WTC11 (cell line): ENCODE results near the gene MYMK.

Experiments
- ATF3 ChIP-seq: sonication (generic); formaldehyde crosslinking; conservative IDR thresholded peaks from 2 replicates; pipeline ENCODE4 v1.8.1; 2022; ENCODE audit warnings: mild to moderate bottlenecking, missing genetic modification reagents
- CREM ChIP-seq: sonication (generic); formaldehyde crosslinking; IDR thresholded peaks from 2 replicates; pipeline ENCODE4 v1.8.1; 2022; ENCODE audit warnings: mild to moderate bottlenecking, missing genetic modification reagents, moderate library complexity
- CTCF ChIP-seq: fragments of 200-600 bp; IDR thresholded peaks from 2 replicates; pipeline ENCODE4 v1.8.0; 2022; ENCODE audit warnings: antibody characterized with exemption
- GABPB1 ChIP-seq: sonication (generic); formaldehyde crosslinking; IDR thresholded peaks from 2 replicates; pipeline ENCODE4 v1.8.1; 2023; ENCODE audit warnings: mild to moderate bottlenecking, missing genetic modification reagents
- OVOL2 ChIP-seq: fragments of 250-450 bp; sonication (Bioruptor Pico); IDR thresholded peaks from 2 replicates; pipeline ENCODE4 v1.9.0; 2021; ENCODE audit warnings: mild to moderate bottlenecking, borderline replicate concordance
- RELA ChIP-seq: sonication (generic); formaldehyde crosslinking; IDR thresholded peaks from 2 replicates; pipeline ENCODE4 v1.8.1; 2022; ENCODE audit warnings: missing genetic modification reagents, mild to moderate bottlenecking, borderline replicate concordance
- SP1 ChIP-seq: sonication (generic); formaldehyde crosslinking; conservative IDR thresholded peaks from 2 replicates; pipeline ENCODE4 v1.8.1; 2022; ENCODE audit warnings: missing genetic modification reagents
- TP53 ChIP-seq: sonication (generic); formaldehyde crosslinking; IDR thresholded peaks from 2 replicates; pipeline ENCODE4 v1.8.1; 2023; ENCODE audit warnings: mild to moderate bottlenecking, missing genetic modification reagents
- USF2 ChIP-seq: sonication (generic); formaldehyde crosslinking; IDR thresholded peaks from 2 replicates; pipeline ENCODE4 v1.8.1; 2023; ENCODE audit warnings: mild to moderate bottlenecking, missing genetic modification reagents, moderate library complexity
- ZNF121 ChIP-seq: sonication (generic); formaldehyde crosslinking; IDR thresholded peaks from 2 replicates; pipeline ENCODE4 v1.8.0; 2023; ENCODE audit warnings: missing genetic modification reagents
- ZNF219 ChIP-seq: sonication (generic); formaldehyde crosslinking; IDR thresholded peaks from 2 replicates; pipeline ENCODE4 v1.8.0; 2023; ENCODE audit warnings: missing genetic modification reagents, mild to moderate bottlenecking, borderline replicate concordance
- ZSCAN18 ChIP-seq: fragments of 250-450 bp; sonication (Bioruptor Pico); IDR thresholded peaks from 2 replicates; pipeline ENCODE4 v2.1.2; 2022; ENCODE audit warnings: mild to moderate bottlenecking, moderate library complexity

- no peak for TF ChIP-seq CTCF
- no peak for TF ChIP-seq USF2 (CRISPR knock-in tag)
- TF ChIP-seq CREM (CRISPR knock-in tag), result no peak
- TF ChIP-seq ATF3 (CRISPR knock-in tag), result no peak
- TF ChIP-seq SP1, result no peak
- TF ChIP-seq ZSCAN18, result no peak
- no peak for TF ChIP-seq GABPB1
- TF ChIP-seq ZNF121, result no peak
- no peak for TF ChIP-seq ZNF219 (CRISPR knock-in tag)
- TF ChIP-seq TP53 (CRISPR knock-in tag), result no peak
- no peak for TF ChIP-seq RELA (CRISPR knock-in tag)
- TF ChIP-seq OVOL2 (CRISPR knock-in tag), result no peak
These were observed 15.4 kb upstream of the MYMK start for GRCh38 chr9:133539991-133540697.
